ENCODE results near the gene PNPLA7. TPM values are rescaled to one million over a fixed set of nuclear protein-coding genes. Genes with fewer than 3 reads are reported as not detected.
"Not testable (repeated sequence)": the region's sequence is repeated elsewhere in the genome, so short reads cannot be mapped to it uniquely, and the experiment has no call there.

PNPLA7 gene
- total RNA-seq, 1 donor from 2014 or later, result 0.06 TPM

GRCh38 chr9:137416006-137416562, 134.1 kb downstream of the PNPLA7 start:
- no peak for DNase-seq (ENCODE audit: low read depth)
- TF ChIP-seq CTCF (conservative IDR thresholded peaks at IDR 0.05; ENCODE audit: low read depth, low read length), result no peak
- no peak overlapping the region for H3K4me3 ChIP-seq (ENCODE audit: low read depth, low read length)

- no peak overlapping the region for H3K4me3 ChIP-seq (ENCODE audit: low read depth, low read length)
- TF ChIP-seq CTCF (conservative IDR thresholded peaks at IDR 0.05; ENCODE audit: low read depth, low read length), result no peak
- no peak for DNase-seq (ENCODE audit: low read depth)
These were observed 134.8 kb downstream of the PNPLA7 start for GRCh38 chr9:137415451-137415850.

- no peak for TF ChIP-seq CTCF (conservative IDR thresholded peaks at IDR 0.05; ENCODE audit: low read depth, low read length)
- no peak overlapping the region for H3K4me3 ChIP-seq (ENCODE audit: low read depth, low read length)
- no peak for DNase-seq (ENCODE audit: low read depth)
These were observed 137.8 kb downstream of the PNPLA7 start for GRCh38 chr9:137412431-137412830.

- peak; percentile 44 for DNase-seq (ENCODE audit: low read depth)
- no peak overlapping the region for H3K4me3 ChIP-seq (ENCODE audit: low read depth, low read length)
- no peak for TF ChIP-seq CTCF (conservative IDR thresholded peaks at IDR 0.05; ENCODE audit: low read depth, low read length)
These were observed 138.4 kb downstream of the PNPLA7 start for GRCh38 chr9:137411645-137412380.

- DNase-seq (ENCODE audit: low read depth), result no peak
- peak overlapping the region; percentile 20 for H3K4me3 ChIP-seq (ENCODE audit: low read depth, low read length)
- no peak for TF ChIP-seq CTCF (conservative IDR thresholded peaks at IDR 0.05; ENCODE audit: low read depth, low read length)
These were observed 138.9 kb downstream of the PNPLA7 start for GRCh38 chr9:137411260-137411644.

GRCh38 chr9:137410891-137411249, 139.3 kb downstream of the PNPLA7 start:
- TF ChIP-seq CTCF (conservative IDR thresholded peaks at IDR 0.05; ENCODE audit: low read depth, low read length), result no peak
- no peak overlapping the region for H3K4me3 ChIP-seq (ENCODE audit: low read depth, low read length)
- DNase-seq (ENCODE audit: low read depth), result no peak

GRCh38 chr9:137410236-137410890, 139.8 kb downstream of the PNPLA7 start:
- not testable (repeated sequence) for DNase-seq (ENCODE audit: low read depth); H3K4me3 ChIP-seq (ENCODE audit: low read depth, low read length)

Other genes starting within 250 kb of the PNPLA7 start
- gene NRARP, start 248.1 kb downstream of the PNPLA7 start, total RNA-seq, result 2.2 and 4.9 TPM in 2 replicates
- gene EXD3, start 127.2 kb downstream of the PNPLA7 start, total RNA-seq, result 4.1 and 29.2 TPM in 2 replicates
- 0.14 and 2.1 TPM in 2 replicates for gene NOXA1, start 127.0 kb downstream of the PNPLA7 start, total RNA-seq
- not detected in 2 replicates for gene ENTPD8, start 109.0 kb downstream of the PNPLA7 start, total RNA-seq
- 33.2 and 62.7 TPM in 2 replicates for gene NSMF, start 91.1 kb downstream of the PNPLA7 start, total RNA-seq
- gene MRPL41, start 1.5 kb upstream of the PNPLA7 start, total RNA-seq, result 110 and 125 TPM in 2 replicates
- 35.3 and 42.2 TPM in 2 replicates for gene DPH7, start 28.5 kb upstream of the PNPLA7 start, total RNA-seq
- 30.4 and 45.0 TPM in 2 replicates for gene ZMYND19, start 40.1 kb upstream of the PNPLA7 start, total RNA-seq
- 47.6 and 74.8 TPM in 2 replicates for gene ARRDC1, start 55.3 kb upstream of the PNPLA7 start, total RNA-seq
- 40.8 and 73.1 TPM in 2 replicates for gene EHMT1, start 68.6 kb upstream of the PNPLA7 start, total RNA-seq

Data from epithelial cell of proximal tubule (primary cell).